Keratinocyte (primary cell): ENCODE data around the gene COA4.

Source experiments
- EZH2 ChIP-seq: IDR thresholded peaks from one replicate; pipeline ENCODE4 v1.6.1; 2012; ENCODE audit warnings: inconsistent platforms, mild to moderate bottlenecking, low read length, moderate library complexity
- TF ChIP-seq, protein P1 (sequence below), 3 experiments: IDR thresholded peaks in 1 of 3; conservative IDR thresholded peaks in 1 of 3; optimal IDR thresholded peaks in 1 of 3; 2 replicates in 2 of 3; 3 replicates in 1 of 3; pipeline versions ENCODE3 to v1.5.1; 2011; ENCODE audit warnings: low read length in 3 of 3, mild to moderate bottlenecking in 3 of 3, moderate library complexity in 2 of 3, control low read depth in 1 of 3, inconsistent platforms in 1 of 3; ENCODE audit not compliant: insufficient read depth in 2 of 3; ENCODE audit errors: extremely low read depth in 1 of 3

GRCh38 chr11:73866586-73866996, 10.1 kb downstream of the COA4 start:
- TF ChIP-seq, protein P1, sequence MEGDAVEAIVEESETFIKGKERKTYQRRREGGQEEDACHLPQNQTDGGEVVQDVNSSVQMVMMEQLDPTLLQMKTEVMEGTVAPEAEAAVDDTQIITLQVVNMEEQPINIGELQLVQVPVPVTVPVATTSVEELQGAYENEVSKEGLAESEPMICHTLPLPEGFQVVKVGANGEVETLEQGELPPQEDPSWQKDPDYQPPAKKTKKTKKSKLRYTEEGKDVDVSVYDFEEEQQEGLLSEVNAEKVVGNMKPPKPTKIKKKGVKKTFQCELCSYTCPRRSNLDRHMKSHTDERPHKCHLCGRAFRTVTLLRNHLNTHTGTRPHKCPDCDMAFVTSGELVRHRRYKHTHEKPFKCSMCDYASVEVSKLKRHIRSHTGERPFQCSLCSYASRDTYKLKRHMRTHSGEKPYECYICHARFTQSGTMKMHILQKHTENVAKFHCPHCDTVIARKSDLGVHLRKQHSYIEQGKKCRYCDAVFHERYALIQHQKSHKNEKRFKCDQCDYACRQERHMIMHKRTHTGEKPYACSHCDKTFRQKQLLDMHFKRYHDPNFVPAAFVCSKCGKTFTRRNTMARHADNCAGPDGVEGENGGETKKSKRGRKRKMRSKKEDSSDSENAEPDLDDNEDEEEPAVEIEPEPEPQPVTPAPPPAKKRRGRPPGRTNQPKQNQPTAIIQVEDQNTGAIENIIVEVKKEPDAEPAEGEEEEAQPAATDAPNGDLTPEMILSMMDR (optimal IDR thresholded peaks at IDR 0.05 in 1 of 3, IDR thresholded peaks at IDR 0.05 in 1 of 3, conservative IDR thresholded peaks at IDR 0.05 in 1 of 3; ENCODE audit: extremely low read depth in 1 of 3, insufficient read depth in 2 of 3, low read length in 3 of 3), result no peak
- no peak for TF ChIP-seq EZH2
